Breast epithelium (tissue), 3 donors: Measurements from ENCODE around the gene TGFBR3.

ENCODE experiments used
- POLR2AphosphoS5 ChIP-seq, 3 donors: sonication (generic); formaldehyde crosslinking; IDR thresholded peaks; one replicate each; pipeline ENCODE4 v1.6.1; 2017; ENCODE audit warnings: antibody characterized with exemption in 3 of 3
- TF ChIP-seq, protein P1 (sequence below), 3 donors: fragments of 450-650 bp; IDR thresholded peaks; one replicate each; pipeline ENCODE4 v1.5.1; 2016 to 2017; ENCODE audit warnings: antibody characterized with exemption in 3 of 3, mild to moderate bottlenecking in 3 of 3, moderate library complexity in 3 of 3

DNA sequence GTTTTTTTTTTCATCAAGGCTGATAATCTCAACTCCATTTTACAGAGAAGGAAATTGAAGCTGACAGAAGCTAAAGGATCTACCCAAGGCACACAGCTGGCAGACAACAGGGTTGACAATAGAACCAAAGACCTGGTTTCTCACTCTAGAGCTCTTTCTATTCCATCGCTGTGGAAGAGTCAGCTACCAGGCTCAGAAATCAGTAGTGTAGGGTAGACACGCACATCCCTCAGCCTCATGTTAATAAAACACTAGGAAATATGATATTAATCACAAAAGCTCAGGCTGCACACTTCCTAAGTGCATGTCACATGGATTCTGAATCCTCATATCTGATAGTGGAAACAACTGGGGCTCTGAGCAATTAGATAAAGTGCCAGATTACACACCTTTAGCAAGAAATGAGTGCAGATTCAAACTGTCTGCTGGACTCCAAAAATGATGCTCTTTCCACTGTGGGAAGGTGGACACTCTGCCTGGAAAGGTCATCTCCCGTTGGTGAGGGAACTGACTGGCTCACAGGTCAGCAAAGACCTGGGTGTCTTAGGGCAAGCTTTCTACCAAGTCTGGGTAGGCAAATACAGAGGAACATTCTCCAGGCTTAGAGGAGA lies 139.1 kb downstream of the TGFBR3 start:
- no peak for TF ChIP-seq POLR2AphosphoS5 (IDR thresholded peaks at IDR 0.05)
- TF ChIP-seq, protein P1, sequence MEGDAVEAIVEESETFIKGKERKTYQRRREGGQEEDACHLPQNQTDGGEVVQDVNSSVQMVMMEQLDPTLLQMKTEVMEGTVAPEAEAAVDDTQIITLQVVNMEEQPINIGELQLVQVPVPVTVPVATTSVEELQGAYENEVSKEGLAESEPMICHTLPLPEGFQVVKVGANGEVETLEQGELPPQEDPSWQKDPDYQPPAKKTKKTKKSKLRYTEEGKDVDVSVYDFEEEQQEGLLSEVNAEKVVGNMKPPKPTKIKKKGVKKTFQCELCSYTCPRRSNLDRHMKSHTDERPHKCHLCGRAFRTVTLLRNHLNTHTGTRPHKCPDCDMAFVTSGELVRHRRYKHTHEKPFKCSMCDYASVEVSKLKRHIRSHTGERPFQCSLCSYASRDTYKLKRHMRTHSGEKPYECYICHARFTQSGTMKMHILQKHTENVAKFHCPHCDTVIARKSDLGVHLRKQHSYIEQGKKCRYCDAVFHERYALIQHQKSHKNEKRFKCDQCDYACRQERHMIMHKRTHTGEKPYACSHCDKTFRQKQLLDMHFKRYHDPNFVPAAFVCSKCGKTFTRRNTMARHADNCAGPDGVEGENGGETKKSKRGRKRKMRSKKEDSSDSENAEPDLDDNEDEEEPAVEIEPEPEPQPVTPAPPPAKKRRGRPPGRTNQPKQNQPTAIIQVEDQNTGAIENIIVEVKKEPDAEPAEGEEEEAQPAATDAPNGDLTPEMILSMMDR (IDR thresholded peaks at IDR 0.05): no peak
